A549 (cell line): ENCODE results near the gene ATRX. TPM values are rescaled to one million over a fixed set of nuclear protein-coding genes. Genes with fewer than 3 reads are reported as not detected.
"Not testable (repeated sequence)": the region's sequence is repeated elsewhere in the genome, so short reads cannot be mapped to it uniquely, and the experiment has no call there.

ENCODE experiments used
- ATAC-seq, 2 experiments: fragments of 200-7000 bp in 1 of 2; fragments of >200 bp in 1 of 2; cut with Nextera tagmentation in 1 of 2; cut with Tn5 transposase in 1 of 2; 3 replicates each; pipeline versions ENCODE4 v1.8.0 to v1.9.1; 2018 to 2020; ENCODE audit warnings: mild to moderate bottlenecking in 1 of 2, moderate library complexity in 1 of 2
- CTCF ChIA-PET: fragments of 300-600 bp; sonication (Branson Sonifier 250); formaldehyde crosslinking; extraction: SDS; loops from one replicate; lab custom pipeline; 2021; ENCODE audit warnings: antibody characterized with exemption, inconsistent platforms; lab: Yijun Ruan, JAX
- POLR2A ChIA-PET: fragments of 350-600 bp; formaldehyde crosslinking; extraction: SDS; loops from one replicate; lab custom pipeline; 2021; ENCODE audit warnings: antibody characterized with exemption, inconsistent platforms; lab: Yijun Ruan, JAX
- DNase-seq, 2 experiments: peaks; one replicate each; pipeline versions ENCODE4 v3.0.0 to v3.0.0-alpha.2; 2011 to 2016; ENCODE audit warnings: low read depth in 1 of 2, low spot score in 1 of 2
- FAIRE-seq: peaks from 2 replicates; lab custom pipeline; 2011; peaks lifted over from hg19 to GRCh38; lab: Jason Lieb, UNC
- H3K27ac ChIP-seq, 2 experiments: fragments of >200 bp; sonication (Bioruptor Twin); formaldehyde crosslinking; 3 replicates each; pipeline ENCODE4 v1.5.1; 2016 to 2017
- H3K4me1 ChIP-seq: fragments of >200 bp; sonication (Bioruptor Twin); formaldehyde crosslinking; 3 replicates; pipeline ENCODE4 v1.6.1; 2016
- H3K4me2 ChIP-seq: fragments of >200 bp; sonication (Bioruptor Twin); formaldehyde crosslinking; 3 replicates; pipeline ENCODE4 v1.6.1; 2016
- H3K4me3 ChIP-seq: fragments of >200 bp; sonication (Bioruptor Twin); formaldehyde crosslinking; 3 replicates; pipeline ENCODE4 v1.5.1; 2016
- H3K9me3 ChIP-seq: fragments of >200 bp; sonication (Bioruptor Twin); formaldehyde crosslinking; 3 replicates; pipeline ENCODE4 v1.6.1; 2016
- BHLHE40 ChIP-seq: IDR thresholded peaks from 2 replicates; pipeline ENCODE4 v1.6.1; 2012; ENCODE audit warnings: low read depth, low read length, inconsistent platforms
- CBX2 ChIP-seq: fragments of 200-600 bp; sonication (generic); IDR thresholded peaks from 2 replicates; pipeline ENCODE4 v1.6.1; 2016; ENCODE audit warnings: low read depth, mild to moderate bottlenecking, borderline replicate concordance
- CBX8 ChIP-seq: fragments of 200-600 bp; sonication (generic); IDR thresholded peaks from 2 replicates; pipeline ENCODE4 v1.6.1; 2016
- CEBPB ChIP-seq, 2 experiments: fragments of >200 bp in 1 of 2; sonication (Bioruptor Twin) in 1 of 2; formaldehyde crosslinking in 1 of 2; IDR thresholded peaks; 2 replicates each; pipeline ENCODE4 v1.6.1; 2012 to 2016
- CHD2 ChIP-seq: fragments of 150-350 bp; IDR thresholded peaks from 2 replicates; pipeline ENCODE4 v1.6.1; 2014; ENCODE audit warnings: low read length; ENCODE audit not compliant: partially characterized antibody
- EP300 ChIP-seq, 2 experiments: fragments of >200 bp; sonication (Bioruptor Twin); formaldehyde crosslinking; IDR thresholded peaks; 2 replicates in 1 of 2; 3 replicates in 1 of 2; pipeline ENCODE4 v1.6.1; 2016 to 2017
- ESRRA ChIP-seq: fragments of 150-350 bp; IDR thresholded peaks from 2 replicates; pipeline ENCODE4 v1.6.1; 2014; ENCODE audit warnings: mild to moderate bottlenecking, low read length, borderline replicate concordance
- GATA3 ChIP-seq: IDR thresholded peaks from 2 replicates; pipeline ENCODE4 v1.6.1; 2012; ENCODE audit warnings: borderline replicate concordance
- HDAC2 ChIP-seq: fragments of 200-600 bp; sonication (generic); IDR thresholded peaks from 2 replicates; pipeline ENCODE4 v1.6.1; 2016
- HEYL ChIP-seq: fragments of 250-450 bp; sonication (Bioruptor Pico); IDR thresholded peaks from 2 replicates; pipeline ENCODE4 v1.8.0; 2021; ENCODE audit warnings: mild to moderate bottlenecking, moderate library complexity
- HOXA7 ChIP-seq: fragments of 250-450 bp; sonication (Bioruptor Pico); IDR thresholded peaks from 2 replicates; pipeline ENCODE4 v1.5.0; 2020; ENCODE audit warnings: mild to moderate bottlenecking, moderate library complexity
- KDM1A ChIP-seq: fragments of 200-600 bp; sonication (generic); IDR thresholded peaks from 2 replicates; pipeline ENCODE4 v1.6.1; 2016; ENCODE audit warnings: low read depth, mild to moderate bottlenecking
- KDM5A ChIP-seq: fragments of 200-600 bp; sonication (generic); IDR thresholded peaks from 2 replicates; pipeline ENCODE4 v1.6.1; 2016; ENCODE audit warnings: antibody characterized with exemption, mild to moderate bottlenecking
- MAFK ChIP-seq: fragments of 450-650 bp; IDR thresholded peaks from 2 replicates; pipeline ENCODE4 v1.6.1; 2014; ENCODE audit not compliant: partially characterized antibody
- NFE2L2 ChIP-seq: fragments of 150-350 bp; conservative IDR thresholded peaks from 2 replicates; pipeline ENCODE4 v1.6.1; 2014; ENCODE audit warnings: low read length
- NPAS2 ChIP-seq: fragments of 250-450 bp; sonication (Bioruptor Pico); IDR thresholded peaks from 2 replicates; pipeline ENCODE4 v1.8.0; 2022; ENCODE audit warnings: mild to moderate bottlenecking, moderate library complexity, borderline replicate concordance
- NR3C1 ChIP-seq: fragments of >200 bp; sonication (Bioruptor Twin); formaldehyde crosslinking; IDR thresholded peaks from 3 replicates; pipeline ENCODE4 v1.6.1; 2017
- PBX3 ChIP-seq: IDR thresholded peaks from 2 replicates; pipeline ENCODE4 v1.6.1; 2012
- PHF8 ChIP-seq: fragments of 200-600 bp; sonication (generic); IDR thresholded peaks from 2 replicates; pipeline ENCODE4 v1.6.1; 2016; ENCODE audit warnings: low read depth, mild to moderate bottlenecking, antibody characterized with exemption, moderate library complexity, borderline replicate concordance
- POLR2A ChIP-seq: IDR thresholded peaks from 2 replicates; pipeline ENCODE4 v1.6.1; 2012; ENCODE audit warnings: mild to moderate bottlenecking, low read length
- RARB ChIP-seq: fragments of 250-450 bp; sonication (Bioruptor Pico); IDR thresholded peaks from 2 replicates; pipeline ENCODE4 v1.8.0; 2021; ENCODE audit warnings: mild to moderate bottlenecking, moderate library complexity
- RCOR1 ChIP-seq: fragments of 150-350 bp; IDR thresholded peaks from 2 replicates; pipeline ENCODE4 v1.6.1; 2014; ENCODE audit warnings: antibody characterized with exemption, low read length, low read depth
- RNF2 ChIP-seq: fragments of 200-600 bp; sonication (generic); IDR thresholded peaks from 2 replicates; pipeline ENCODE4 v1.6.1; 2016; ENCODE audit warnings: low read depth, mild to moderate bottlenecking, antibody characterized with exemption, moderate library complexity, borderline replicate concordance
- TFCP2L1 ChIP-seq: fragments of 250-450 bp; sonication (Bioruptor Pico); IDR thresholded peaks from 2 replicates; pipeline ENCODE4 v1.5.0; 2021; ENCODE audit warnings: mild to moderate bottlenecking
- USF2 ChIP-seq: fragments of 450-650 bp; IDR thresholded peaks from 2 replicates; pipeline ENCODE4 v1.6.1; 2014; ENCODE audit warnings: antibody characterized with exemption
- ZC3H11A ChIP-seq: fragments of 450-650 bp; IDR thresholded peaks from 2 replicates; pipeline ENCODE4 v1.6.1; 2014; ENCODE audit warnings: antibody characterized with exemption, mild to moderate bottlenecking
- ZNF302 ChIP-seq: fragments of 250-450 bp; sonication (Bioruptor Pico); IDR thresholded peaks from 2 replicates; pipeline ENCODE4 v1.9.0; 2021; ENCODE audit warnings: inconsistent platforms, mild to moderate bottlenecking, moderate library complexity
- ZSCAN20 ChIP-seq: fragments of 250-450 bp; sonication (Bioruptor Pico); IDR thresholded peaks from 2 replicates; pipeline ENCODE4 v1.8.0; 2022; ENCODE audit warnings: mild to moderate bottlenecking, moderate library complexity
- WGBS: methylation state at CpG from one replicate; pipeline ENCODE4 v1.1.6; 2017; ENCODE audit errors: missing lambda C conversion rate; 5-methylcytosine and 5-hydroxymethylcytosine counted together
- polyA plus RNA-seq, 4 experiments: library from polyadenylated mRNA; depleted of rRNA in 3 of 4; stranded (reverse); fragments of >200 nt; fragmentation: RNase III in 1 of 4; extraction: RNeasy Plus Mini Kit Qiagen cat#74134 plus additional on column Dnase treatment in 1 of 4; gene quantifications; 2 replicates in 3 of 4; 3 replicates in 1 of 4; pipeline ENCODE4 v1.2.3, GENCODE V29; 2011 to 2017
- TF ChIP-seq, protein P1 (sequence below): fragments of 250-450 bp; sonication (Bioruptor Pico); IDR thresholded peaks from 2 replicates; pipeline ENCODE4 v1.5.0; 2020; ENCODE audit warnings: low read depth, mild to moderate bottlenecking, moderate library complexity
- TF ChIP-seq, protein P2 (sequence below): fragments of >200 bp; sonication (Bioruptor Twin); formaldehyde crosslinking; IDR thresholded peaks from 2 replicates; pipeline ENCODE4 v1.6.1; 2016

The ATRX gene
- polyA plus RNA-seq, 2 of the 4 experiments (the other 2 are of a cell fraction) = 34.7 to 97.1 TPM

DNA sequence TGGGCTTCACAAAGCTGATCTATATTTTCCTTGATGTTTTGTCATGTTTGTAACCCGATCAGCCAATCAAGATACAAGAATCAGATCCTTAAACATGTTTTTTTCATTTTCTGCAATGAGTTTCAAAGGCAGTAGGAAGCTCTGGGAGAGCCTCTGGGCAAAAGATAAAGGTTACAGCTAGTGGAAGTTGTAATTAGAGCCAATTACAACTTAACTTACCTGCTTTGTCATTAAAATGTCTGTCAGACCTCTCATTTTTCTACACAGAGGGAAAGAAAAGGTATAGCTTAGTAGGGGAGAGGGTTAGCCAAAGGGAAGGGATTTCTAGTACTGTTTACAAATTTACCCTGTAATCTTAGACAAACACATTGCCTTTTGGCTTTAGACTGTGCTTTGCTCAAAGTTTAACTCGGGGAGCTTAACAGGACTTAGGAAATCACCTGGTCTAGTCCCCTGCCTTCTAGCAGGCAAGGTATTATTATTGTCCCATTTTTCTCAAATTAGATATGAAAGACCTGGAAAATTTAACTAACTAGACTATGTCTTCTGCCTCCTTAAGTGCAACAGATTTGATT lies 283.0 kb downstream of the ATRX start:
- H3K4me3 ChIP-seq = no peak overlapping the region
- WGBS = 26% methylated on average over 2 of the region's 2 CpGs
- DNase-seq (no peak), FAIRE-seq (no peak), ATAC-seq (peak in 1 of 2 experiments; percentile 41; a peak in 2 of 6 replicates)
- 0 out of 3 replicates have a peak, but pooled peaks cover 5% of the 10 kb centered on the region for H3K4me1 ChIP-seq
- no peak overlapping the region for H3K4me2 ChIP-seq
- TF ChIP-seq TFCP2L1 (CRISPR knock-in tag) (no peak), POLR2A (no peak), ESRRA (no peak), RCOR1 (no peak), RARB (no peak), NPAS2 (CRISPR knock-in tag) (no peak), NR3C1 (no peak), CHD2 (no peak), EP300 (IDR thresholded peaks at IDR 0.05) (no peak), KDM1A (no peak), CEBPB (IDR thresholded peaks at IDR 0.05) (no peak), CBX8 (no peak), ZSCAN20 (CRISPR knock-in tag) (no peak), NFE2L2 (no peak), KDM5A (no peak), HOXA7 (no peak), HEYL (CRISPR knock-in tag) (no peak)
- POLR2A ChIA-PET = no interaction called here
- CTCF ChIA-PET = interaction anchor here (0.8 kb wide), 1 partner anchor 526 kb away, joined by 4 read pairs; no protein-coding TSS in a partner anchor
- H3K9me3 ChIP-seq = no peaks in the 10 kb centered on the region
- no peak overlapping the region for H3K27ac ChIP-seq

- H3K9me3 ChIP-seq = not testable (repeated sequence)
- CTCF ChIA-PET = interaction anchor here (1.6 kb wide), 1 partner anchor 18 kb away, joined by 3 read pairs; no protein-coding TSS in a partner anchor
- 0% methylated on average over 1 of the region's 1 CpG for WGBS
Observed at GRCh38 chrX:77500164-77500563, 285.9 kb downstream of the ATRX start.

GRCh38 chrX:77493677-77494553 lies 292.1 kb downstream of the ATRX start:
- ATAC-seq (no peak; a peak in 2 of 6 replicates), DNase-seq (peak in 1 of 2 experiments; percentile 13), FAIRE-seq (peak; percentile 97)
- ChIA-PET CTCF (no interaction called here), POLR2A (no interaction called here)
- Histone ChIP-seq H3K4me1 (no peaks in the 10 kb centered on the region), H3K4me3 (no peak overlapping the region), H3K4me2 (no peak overlapping the region), H3K9me3 (no peaks in the 10 kb centered on the region), H3K27ac (no peak overlapping the region)
- WGBS = 62% methylated on average over 9 of the region's 20 CpGs
- no peak for TF ChIP-seq ZC3H11A
- no peak for TF ChIP-seq PBX3
- TF ChIP-seq, protein P1, sequence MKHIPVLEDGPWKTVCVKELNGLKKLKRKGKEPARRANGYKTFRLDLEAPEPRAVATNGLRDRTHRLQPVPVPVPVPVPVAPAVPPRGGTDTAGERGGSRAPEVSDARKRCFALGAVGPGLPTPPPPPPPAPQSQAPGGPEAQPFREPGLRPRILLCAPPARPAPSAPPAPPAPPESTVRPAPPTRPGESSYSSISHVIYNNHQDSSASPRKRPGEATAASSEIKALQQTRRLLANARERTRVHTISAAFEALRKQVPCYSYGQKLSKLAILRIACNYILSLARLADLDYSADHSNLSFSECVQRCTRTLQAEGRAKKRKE (CRISPR knock-in tag) = no peak
- no peak for TF ChIP-seq BHLHE40
- TF ChIP-seq HDAC2 = no peak
- TF ChIP-seq RNF2 = no peak
- no peak for TF ChIP-seq PHF8
- TF ChIP-seq, protein P2, sequence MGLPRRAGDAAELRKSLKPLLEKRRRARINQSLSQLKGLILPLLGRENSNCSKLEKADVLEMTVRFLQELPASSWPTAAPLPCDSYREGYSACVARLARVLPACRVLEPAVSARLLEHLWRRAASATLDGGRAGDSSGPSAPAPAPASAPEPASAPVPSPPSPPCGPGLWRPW = no peak
- TF ChIP-seq ZSCAN20 (CRISPR knock-in tag) = no peak
- TF ChIP-seq KDM1A = no peak
- TF ChIP-seq MAFK = no peak
- TF ChIP-seq USF2 = no peak
- no peak for TF ChIP-seq ZNF302 (CRISPR knock-in tag)
- TF ChIP-seq GATA3 = no peak
- TF ChIP-seq CBX2 = no peak

More at GRCh38 chrX:77500164-77500563, 285.9 kb downstream of the ATRX start:
- ATAC-seq, H3K4me3 ChIP-seq, H3K27ac ChIP-seq, H3K4me2 ChIP-seq, H3K4me1 ChIP-seq, DNase-seq, POLR2A ChIA-PET, FAIRE-seq: not testable (repeated sequence)
